ENCODE results near the gene GRK6.

The GRK6 gene

DNA sequence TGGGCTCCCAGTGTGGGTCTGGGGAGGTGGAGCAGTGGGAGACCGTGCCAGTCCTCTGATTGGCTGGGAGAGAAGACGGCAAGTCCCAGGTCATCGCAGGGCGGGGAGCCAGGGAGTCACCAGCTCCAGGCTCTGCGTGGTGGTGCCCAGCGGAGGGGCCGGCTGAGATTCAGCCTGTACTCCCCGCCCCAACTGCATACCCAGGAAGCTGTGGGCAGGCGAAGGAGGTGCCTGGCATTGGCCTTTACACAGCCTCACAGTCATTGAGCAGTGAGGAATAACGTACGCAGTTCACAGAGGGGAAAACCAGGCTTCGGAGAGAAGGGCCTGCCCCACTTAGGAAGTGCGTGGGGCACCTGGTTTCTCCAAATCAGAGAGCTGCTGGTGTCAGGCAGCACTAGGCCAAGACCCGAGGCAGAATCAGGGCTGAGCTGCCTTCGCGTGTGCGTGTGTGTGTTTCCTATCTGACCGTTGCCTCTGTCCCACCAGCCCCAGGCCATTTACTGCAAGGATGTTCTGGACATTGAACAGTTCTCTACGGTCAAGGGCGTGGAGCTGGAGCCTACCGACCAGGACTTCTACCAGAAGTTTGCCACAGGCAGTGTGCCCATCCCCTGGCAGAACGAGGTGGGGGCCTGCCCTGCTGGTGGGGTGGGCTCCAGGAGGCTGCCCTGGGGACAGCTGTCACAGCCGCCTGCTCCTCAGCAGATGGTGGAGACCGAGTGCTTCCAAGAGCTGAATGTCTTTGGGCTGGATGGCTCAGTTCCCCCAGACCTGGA lies 13.9 kb downstream of the GRK6 start:
- Mint-ChIP-seq H3K27ac (no peak overlapping the region), H3K27me3 (ENCODE audit: low read depth) (peaks cover 6% of the 10 kb centered on the region), H3K9me3 (no peaks in the 10 kb centered on the region), H3K36me3 (ENCODE audit: low read depth) (peaks cover 37% of the 10 kb centered on the region), H3K4me3 (no peak overlapping the region), H3K4me1 (peaks cover 9% of the 10 kb centered on the region)
- TF ChIP-seq, protein P1, sequence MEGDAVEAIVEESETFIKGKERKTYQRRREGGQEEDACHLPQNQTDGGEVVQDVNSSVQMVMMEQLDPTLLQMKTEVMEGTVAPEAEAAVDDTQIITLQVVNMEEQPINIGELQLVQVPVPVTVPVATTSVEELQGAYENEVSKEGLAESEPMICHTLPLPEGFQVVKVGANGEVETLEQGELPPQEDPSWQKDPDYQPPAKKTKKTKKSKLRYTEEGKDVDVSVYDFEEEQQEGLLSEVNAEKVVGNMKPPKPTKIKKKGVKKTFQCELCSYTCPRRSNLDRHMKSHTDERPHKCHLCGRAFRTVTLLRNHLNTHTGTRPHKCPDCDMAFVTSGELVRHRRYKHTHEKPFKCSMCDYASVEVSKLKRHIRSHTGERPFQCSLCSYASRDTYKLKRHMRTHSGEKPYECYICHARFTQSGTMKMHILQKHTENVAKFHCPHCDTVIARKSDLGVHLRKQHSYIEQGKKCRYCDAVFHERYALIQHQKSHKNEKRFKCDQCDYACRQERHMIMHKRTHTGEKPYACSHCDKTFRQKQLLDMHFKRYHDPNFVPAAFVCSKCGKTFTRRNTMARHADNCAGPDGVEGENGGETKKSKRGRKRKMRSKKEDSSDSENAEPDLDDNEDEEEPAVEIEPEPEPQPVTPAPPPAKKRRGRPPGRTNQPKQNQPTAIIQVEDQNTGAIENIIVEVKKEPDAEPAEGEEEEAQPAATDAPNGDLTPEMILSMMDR (IDR thresholded peaks at IDR 0.05; ENCODE audit: unreplicated experiment in 3 of 3): no peak

DNA sequence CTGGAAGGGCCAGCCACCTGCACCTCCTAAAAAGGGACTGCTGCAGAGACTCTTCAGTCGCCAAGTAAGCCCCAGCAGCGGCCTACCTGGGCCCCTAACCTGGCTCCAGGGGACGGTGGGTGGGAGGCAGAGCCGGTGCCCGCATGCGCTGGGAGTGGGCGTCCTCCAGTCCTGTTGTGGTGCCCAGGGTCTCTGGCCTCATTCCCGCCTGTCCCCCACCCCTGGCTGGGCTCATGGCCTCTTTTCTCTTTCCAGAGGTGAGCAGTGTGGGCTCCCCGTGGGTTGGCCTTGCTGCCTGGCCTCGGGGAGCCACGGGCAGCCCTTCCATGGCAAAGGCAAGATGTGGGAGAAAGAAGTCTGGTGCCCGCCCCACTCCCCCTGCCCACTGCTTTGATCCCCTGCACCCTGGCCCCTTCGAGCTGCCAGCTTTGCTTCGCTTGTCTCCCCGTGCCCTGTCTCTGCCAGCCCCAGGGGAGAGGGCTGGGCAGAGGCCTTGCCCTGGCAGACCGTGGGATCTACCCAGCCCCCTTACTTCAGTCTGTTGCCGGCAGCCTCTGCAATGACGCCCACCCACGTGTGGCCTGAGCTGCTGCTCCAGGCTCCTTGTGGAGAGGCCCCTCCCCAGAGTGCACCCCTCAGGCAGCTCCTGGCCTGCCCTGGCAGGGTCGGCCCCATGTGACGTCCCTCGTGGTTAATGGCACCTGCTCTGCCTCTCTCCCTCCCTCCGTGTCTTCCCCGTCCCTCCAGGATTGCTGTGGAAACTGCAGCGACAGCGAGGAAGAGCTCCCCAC lies 14.7 kb downstream of the GRK6 start:
- peaks cover 16% of the 10 kb centered on the region for H3K4me1 Mint-ChIP-seq
- H3K36me3 Mint-ChIP-seq (ENCODE audit: low read depth): peaks cover 34% of the 10 kb centered on the region
- TF ChIP-seq, protein P1 (IDR thresholded peaks at IDR 0.05; ENCODE audit: unreplicated experiment in 3 of 3): no peak
- H3K4me3 Mint-ChIP-seq: no peak overlapping the region
- H3K27ac Mint-ChIP-seq: no peak overlapping the region
- no peaks in the 10 kb centered on the region for H3K9me3 Mint-ChIP-seq
- H3K27me3 Mint-ChIP-seq (ENCODE audit: low read depth): peaks cover 14% of the 10 kb centered on the region

DNA sequence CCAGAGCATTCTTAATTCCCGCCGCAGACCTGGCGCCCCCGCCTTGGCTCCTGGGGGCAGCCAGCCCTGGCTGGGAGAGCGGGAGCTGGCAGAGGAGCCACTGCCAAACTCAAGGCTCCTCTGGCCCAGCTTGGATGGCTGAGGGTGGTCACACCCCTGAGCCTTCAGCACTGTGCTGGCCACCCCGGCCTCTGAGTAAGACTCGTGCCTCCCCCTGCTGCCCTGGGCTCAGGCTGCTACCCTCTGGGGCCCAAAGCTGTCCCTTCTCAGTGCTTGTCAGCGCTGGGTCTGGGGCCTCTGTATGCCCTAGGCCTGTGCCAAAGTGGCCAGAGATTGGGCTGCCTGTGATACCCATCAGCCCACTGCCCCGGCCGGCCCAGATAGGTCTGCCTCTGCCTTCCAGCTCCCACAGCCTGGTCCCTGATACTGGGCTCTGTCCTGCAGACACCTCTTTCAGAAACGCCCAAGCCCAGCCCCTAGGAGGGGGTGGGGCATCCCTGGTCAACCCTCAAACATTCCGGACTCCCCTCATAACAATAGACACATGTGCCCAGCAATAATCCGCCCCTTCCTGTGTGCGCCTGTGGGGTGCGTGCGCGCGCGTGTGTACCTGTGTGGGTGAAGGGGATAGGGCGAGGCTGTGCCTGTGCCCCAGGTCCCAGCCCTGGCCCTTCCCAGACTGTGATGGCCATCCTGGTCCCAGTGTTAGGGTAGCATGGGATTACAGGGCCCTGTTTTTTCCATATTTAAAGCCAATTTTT lies 15.8 kb downstream of the GRK6 start:
- H3K9me3 Mint-ChIP-seq: no peaks in the 10 kb centered on the region
- TF ChIP-seq, protein P1 (IDR thresholded peaks at IDR 0.05; ENCODE audit: unreplicated experiment in 3 of 3): no peak
- H3K27ac Mint-ChIP-seq: no peak overlapping the region
- peaks cover 26% of the 10 kb centered on the region for H3K36me3 Mint-ChIP-seq (ENCODE audit: low read depth)
- no peak overlapping the region for H3K4me3 Mint-ChIP-seq
- H3K27me3 Mint-ChIP-seq (ENCODE audit: low read depth): peaks cover 14% of the 10 kb centered on the region
- H3K4me1 Mint-ChIP-seq: peaks cover 16% of the 10 kb centered on the region

DNA sequence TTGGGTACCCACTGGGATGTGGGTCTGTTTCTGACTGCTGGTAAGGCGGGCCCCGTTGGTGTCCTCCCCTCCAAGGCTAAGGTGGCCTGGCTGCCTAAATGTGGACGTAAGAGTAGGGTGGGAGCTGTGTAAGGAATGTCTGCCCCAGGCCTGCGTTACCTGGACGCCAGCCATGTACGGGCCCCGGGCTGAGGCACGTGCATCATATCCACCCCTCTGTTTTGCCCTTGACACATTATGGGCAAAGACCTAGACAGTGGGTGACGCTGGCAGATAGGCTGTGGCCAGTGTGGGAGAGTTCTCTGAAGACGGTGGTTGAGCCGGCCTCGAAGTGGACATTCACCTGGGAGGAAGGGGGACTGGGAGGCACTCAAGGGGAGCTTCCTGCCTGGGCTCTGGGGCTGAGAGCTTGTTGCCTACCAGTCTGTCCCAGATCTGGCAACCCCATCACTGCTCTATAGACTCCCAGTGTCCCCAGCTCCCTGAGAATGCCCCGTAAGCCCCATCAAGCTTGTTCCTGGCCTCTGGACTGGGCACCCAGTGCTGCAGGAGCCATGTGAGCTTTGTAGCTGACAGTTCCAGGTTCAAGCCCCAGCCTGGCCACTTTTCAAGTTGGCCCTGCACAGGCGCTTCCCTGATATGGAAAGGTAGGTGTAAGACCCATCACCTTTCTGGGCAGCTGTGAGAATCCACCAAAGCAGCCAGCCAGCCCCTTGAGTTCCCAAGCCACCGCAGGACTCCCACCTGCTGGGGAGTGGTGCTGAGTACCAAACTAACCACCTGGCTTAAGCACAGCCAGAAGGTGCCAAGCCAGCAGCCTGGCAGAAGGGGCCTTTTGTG lies 16.9 kb downstream of the GRK6 start:
- no peak overlapping the region for H3K27ac Mint-ChIP-seq
- peaks cover 15% of the 10 kb centered on the region for H3K36me3 Mint-ChIP-seq (ENCODE audit: low read depth)

More for the DNA sequence above, 16.9 kb downstream of the GRK6 start:
- no peak overlapping the region for H3K4me3 Mint-ChIP-seq
- TF ChIP-seq, protein P1 (IDR thresholded peaks at IDR 0.05; ENCODE audit: unreplicated experiment in 3 of 3): no peak
- peaks cover 16% of the 10 kb centered on the region for H3K27me3 Mint-ChIP-seq (ENCODE audit: low read depth)
- H3K9me3 Mint-ChIP-seq: no peaks in the 10 kb centered on the region
- H3K4me1 Mint-ChIP-seq: peaks cover 22% of the 10 kb centered on the region

Measured in nephron (organoid).